Stromal cell of bone marrow (primary cell): ENCODE data around the gene LIMK1.

ENCODE experiments used
- DNase-seq: peaks from one replicate; pipeline ENCODE4 v3.0.0-alpha.2; 2012; ENCODE audit warnings: low read depth

Gene LIMK1

GRCh38 chr7:74056096-74056915, 27.3 kb upstream of the LIMK1 start:
- no peak for DNase-seq

GRCh38 chr7:74057216-74057925, 26.2 kb upstream of the LIMK1 start:
- no peak for DNase-seq

DNA sequence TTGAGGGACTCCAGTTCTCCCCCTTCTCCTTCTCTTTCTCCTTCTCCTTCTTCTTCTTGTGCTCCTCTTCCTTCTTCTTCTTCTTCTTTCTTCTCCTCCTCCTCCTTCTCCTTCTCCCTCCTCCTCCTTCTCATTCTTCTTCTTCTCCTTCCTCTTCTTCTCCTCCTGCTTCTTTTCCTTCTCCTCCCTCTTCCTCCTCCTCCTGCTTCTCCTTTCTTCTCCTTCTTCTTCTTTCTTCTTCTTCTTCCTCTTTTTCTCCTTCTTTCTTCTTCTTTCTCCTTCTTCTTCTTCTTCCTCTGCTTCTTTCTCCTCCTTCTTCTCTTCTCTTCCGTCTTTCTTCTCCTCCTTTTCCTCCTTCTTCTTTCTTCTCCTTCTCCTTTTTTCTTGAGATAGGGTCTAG, 25.6 kb upstream of the LIMK1 start:
- DNase-seq, result no peak

GRCh38 chr7:74058486-74058885, 25.1 kb upstream of the LIMK1 start:
- DNase-seq, result no peak

DNA sequence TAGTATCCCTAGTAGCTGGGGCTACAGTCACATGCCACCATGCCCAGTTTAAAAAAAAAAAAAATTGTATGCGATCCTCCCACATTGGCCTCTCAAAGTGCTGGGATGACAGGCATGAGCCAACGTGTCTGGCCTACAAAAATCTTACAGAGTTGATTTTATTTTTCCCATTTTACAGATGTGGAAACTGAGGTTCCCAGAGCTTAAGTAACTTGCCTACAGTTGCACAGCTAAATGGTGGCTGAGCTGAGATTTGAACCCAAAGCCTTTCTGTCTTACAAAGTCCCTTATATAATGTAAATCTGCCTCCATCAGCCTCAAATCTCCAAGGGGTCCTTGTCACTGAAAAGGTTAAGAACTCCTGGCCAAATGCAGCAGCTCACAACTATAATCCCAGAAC, 24.6 kb upstream of the LIMK1 start:
- DNase-seq, result no peak

DNA sequence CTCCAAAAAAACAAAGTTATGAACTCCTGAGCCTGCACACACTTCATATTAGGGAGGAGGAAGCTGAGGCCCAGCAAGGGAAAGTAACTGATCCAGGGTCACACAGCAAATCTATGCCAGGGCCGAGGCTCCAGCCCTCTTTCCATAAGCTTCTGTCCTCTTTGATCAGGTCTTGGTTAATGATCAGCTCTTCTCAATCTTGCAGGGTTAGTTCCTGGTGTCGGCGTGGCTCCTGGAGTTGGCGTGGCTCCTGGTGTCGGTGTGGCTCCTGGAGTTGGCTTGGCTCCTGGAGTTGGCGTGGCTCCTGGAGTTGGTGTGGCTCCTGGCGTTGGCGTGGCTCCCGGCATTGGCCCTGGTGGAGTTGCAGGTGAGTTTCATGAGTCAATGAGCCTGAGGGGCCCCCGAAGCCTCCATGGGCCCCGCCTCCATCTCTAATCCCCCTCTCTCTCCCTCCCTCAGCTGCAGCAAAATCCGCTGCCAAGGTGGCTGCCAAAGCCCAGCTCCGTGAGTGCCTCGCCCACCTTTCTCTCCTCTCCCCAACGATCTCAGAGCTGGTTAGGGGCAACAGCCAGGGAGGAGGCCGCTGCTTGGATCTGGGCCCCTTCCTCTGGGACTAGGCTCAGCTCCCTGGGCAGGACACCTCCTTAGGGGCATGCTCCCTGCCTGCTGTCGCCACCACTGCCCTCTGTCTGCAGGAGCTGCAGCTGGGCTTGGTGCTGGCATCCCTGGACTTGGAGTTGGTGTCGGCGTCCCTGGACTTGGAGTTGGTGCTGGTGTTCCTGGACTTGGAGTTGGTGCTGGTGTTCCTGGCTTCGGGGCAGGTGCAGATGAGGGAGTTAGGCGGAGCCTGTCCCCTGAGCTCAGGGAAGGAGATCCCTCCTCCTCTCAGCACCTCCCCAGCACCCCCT, 23.7 kb upstream of the LIMK1 start:
- DNase-seq, result no peak

DNA sequence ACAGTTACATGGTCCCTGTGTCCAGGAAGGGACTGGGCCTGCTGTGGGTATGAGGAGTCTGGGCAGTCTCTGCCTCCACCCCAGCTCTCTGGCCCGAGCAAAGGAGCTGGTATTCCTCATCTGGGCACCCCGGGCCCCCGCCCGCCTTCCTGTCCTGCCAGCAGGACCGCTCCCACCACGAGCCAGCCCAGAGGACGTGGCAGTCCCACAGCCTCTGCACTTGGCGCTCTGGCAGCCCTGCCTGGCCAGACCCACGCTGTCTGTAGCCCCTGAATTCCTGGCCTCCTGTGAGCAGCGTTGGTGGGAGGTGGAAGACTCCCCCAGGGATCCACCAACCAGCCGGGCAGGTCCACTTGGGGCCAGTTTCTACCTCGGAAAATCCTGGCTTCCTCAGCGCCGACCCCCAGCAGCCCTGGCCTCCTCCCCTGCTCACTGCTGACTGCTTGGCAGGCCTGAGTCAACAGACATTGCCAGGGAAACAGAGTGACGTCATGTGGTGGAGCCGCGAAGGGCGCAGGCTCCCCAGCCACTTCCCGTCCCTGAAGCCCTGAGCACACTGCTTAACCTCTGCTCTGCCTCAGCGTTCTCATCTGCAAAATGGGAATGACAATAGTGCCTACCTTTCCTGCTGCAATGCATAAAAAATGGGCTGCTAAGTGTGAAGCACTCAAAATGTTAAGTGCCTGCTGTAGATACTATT, 21.6 kb upstream of the LIMK1 start:
- DNase-seq, result peak; percentile 94

GRCh38 chr7:74063223-74063641, 20.4 kb upstream of the LIMK1 start:
- DNase-seq, result no peak

GRCh38 chr7:74063646-74064045, 20.0 kb upstream of the LIMK1 start:
- no peak for DNase-seq

GRCh38 chr7:74064696-74065095, 18.9 kb upstream of the LIMK1 start:
- DNase-seq, result no peak

- DNase-seq, result no peak
These were observed 17.0 kb upstream of the LIMK1 start for GRCh38 chr7:74066626-74067025.

- no peak for DNase-seq
These were observed 15.1 kb upstream of the LIMK1 start for GRCh38 chr7:74068378-74069085.

DNA sequence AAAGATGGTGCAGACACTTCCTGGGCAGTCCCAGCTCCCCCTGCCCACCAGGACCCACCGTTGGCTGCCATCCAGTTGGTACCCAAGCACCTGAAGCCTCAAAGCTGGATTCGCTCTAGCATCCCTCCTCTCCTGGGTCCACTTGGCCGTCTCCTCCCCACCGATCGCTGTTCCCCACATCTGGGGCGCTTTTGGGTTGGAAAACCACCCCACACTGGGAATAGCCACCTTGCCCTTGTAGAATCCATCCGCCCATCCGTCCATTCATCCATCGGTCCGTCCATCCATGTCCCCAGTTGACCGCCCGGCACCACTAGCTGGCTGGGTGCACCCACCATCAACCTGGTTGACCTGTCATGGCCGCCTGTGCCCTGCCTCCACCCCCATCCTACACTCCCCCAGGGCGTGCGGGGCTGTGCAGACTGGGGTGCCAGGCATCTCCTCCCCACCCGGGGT, 14.5 kb upstream of the LIMK1 start:
- DNase-seq, result no peak

DNA sequence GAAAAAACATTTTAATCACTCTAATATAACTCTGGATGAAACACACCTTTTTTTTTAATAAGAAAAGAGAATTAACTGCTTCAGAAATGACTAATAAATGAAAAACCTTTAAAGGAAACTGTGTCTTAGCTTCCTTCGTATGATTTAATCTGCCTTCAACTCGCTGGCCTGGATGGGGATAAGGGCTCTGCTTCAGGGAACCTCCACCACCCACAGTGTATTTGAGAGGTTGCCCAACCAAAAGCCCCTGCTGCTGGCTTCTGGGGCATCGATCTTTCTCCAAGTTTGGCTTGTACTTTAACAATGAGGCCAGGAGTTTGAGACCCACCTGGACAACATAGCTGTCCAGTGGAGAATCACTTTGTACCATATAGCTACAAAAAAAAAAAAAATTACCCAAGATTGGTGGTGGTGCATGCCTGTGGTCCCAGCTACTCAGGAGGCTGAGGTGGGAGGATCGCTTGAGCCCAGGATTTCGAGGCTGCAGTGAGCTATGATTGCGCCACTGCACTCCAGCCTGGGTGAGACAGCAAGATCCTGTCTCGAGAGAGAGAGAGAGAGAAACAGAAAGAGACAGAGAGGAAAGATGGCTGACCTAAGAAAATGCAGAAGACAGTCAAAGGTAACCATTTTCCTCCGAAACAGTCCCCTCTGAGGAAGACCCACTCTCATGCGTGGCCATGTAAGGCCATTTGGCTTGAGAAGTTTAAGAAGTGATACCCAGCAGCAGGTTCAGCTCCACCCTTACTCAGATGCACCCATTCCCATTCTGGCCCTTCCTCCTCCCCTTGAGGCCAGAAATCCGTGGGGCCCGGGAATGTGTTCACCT, 13.6 kb upstream of the LIMK1 start:
- DNase-seq, result no peak

- no peak for DNase-seq
These were observed 13.0 kb upstream of the LIMK1 start for GRCh38 chr7:74070619-74070921.

GRCh38 chr7:74071121-74071520, 12.5 kb upstream of the LIMK1 start:
- DNase-seq, result no peak

DNA sequence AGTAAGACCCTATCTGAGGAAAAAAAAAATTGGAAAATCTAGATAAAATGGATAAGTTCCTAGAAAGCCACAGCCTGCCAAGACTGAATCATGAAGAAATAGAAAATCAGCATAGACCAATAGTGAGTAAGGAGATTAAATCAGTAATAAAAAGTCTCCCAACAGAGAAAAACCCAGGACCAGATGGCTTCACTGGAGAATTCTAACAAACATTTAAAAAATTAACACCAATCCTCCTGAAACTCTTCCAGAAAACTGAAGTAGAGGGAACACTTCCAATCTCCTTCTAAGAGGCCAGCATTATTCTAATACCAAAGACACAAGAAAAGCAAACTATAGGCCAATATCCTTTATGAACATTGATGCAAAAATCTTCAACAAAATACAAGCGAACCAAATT, 8.8 kb upstream of the LIMK1 start:
- no peak for DNase-seq

GRCh38 chr7:74078461-74078860, 5.1 kb upstream of the LIMK1 start:
- DNase-seq, result no peak

DNA sequence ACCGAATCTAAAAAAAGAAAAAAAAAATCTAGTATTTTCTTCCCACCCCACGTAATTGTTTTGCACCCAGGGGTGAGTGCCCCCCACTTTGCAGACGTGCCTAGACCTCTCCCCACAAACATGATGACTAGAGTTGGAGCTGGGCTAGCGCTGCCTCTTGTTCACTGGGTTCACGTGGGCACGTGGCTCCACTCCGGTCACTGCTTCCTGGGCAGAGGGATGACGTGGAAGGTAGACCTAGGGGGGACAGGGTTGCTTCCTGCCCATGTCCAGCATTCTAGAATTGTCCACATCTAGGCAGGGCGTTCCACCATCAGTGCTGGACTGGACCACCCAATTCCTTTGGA, 861 bp upstream of the LIMK1 start:
- no peak for DNase-seq

DNA sequence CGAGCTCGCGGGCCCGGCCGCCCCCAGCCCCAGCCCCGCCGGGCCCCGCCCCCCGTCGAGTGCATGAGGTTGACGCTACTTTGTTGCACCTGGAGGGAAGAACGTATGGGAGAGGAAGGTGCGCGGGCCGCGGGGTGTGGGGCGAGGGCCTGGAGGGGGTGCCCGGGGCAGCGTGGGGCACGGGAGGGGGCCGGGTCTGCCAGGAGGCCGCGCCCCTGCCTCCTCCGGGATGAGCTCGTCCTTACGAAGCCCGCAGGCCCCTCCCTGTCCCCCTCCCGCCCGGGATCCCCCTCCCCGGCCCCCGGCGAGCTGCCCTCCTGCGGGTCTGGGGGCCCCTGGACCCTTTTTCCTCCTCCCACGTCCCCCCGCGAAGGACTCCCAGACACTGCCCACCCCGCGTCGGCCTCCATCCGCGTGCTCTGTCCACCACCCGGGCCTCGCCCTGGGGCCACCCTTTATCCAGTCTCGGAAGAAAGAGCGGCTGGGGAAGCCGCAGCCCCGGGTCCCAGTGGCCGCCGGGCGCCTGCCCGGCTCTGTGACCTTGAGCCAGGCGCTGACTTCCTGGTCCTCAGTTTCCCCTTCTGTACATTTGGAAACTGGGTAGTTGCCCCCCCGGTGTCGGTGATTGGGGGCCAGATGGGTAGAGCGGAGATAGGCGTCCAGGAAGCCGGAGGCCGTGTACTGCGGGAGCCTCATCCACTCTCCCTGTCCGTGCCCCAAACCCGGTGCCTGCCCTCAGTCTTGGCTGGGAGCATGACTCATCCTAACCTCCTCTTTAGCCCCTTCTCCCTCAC, 521 bp downstream of the LIMK1 start:
- no peak for DNase-seq
